ENCODE measurements around the gene ANXA6.

ANXA6 gene

DNA sequence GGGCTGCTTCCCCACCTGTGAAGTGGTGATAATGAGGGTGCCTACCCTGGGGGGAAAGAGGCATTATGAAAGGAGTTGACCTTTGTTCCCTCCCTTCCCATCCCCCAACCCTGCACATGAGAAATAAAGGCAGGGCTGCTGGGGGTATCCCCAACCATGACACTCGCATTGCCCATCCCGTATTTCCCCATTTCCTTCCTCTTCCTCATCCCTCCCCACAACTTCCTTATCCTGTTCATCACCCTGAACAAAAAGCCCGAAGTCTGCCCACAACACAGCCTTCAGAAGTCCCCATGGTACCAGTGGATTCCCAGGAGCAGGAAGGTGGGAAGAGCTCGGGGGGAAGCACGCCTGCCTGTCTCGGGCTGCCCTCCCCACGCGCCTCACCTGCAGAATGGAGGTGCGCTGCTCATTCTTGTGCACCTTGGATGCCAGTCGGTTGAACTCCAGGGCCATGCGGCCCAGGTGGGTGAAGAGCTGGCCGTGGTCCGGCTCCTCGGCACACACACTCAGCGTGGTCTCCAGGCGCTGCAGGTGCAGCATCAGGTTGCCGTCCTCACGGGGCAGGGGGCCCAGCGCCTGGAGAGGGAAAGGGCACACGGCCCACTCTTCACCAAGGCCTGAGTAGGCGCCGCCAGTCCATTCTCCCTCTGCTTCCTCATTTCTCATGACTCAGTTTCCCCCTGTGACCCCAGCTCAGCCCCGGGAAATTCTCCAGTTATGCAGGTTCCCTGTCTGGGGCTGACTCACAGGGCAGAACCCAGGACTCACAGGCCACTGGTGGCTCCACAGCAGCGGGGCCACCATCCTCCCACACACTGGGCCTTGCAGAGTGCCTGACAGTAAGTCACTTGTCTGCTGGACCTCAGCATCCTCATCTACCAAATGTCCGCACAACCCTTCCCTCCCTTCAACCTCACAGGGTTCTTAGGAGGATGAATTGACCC lies 100.9 kb downstream of the ANXA6 start:
- TF ChIP-seq, protein P1, sequence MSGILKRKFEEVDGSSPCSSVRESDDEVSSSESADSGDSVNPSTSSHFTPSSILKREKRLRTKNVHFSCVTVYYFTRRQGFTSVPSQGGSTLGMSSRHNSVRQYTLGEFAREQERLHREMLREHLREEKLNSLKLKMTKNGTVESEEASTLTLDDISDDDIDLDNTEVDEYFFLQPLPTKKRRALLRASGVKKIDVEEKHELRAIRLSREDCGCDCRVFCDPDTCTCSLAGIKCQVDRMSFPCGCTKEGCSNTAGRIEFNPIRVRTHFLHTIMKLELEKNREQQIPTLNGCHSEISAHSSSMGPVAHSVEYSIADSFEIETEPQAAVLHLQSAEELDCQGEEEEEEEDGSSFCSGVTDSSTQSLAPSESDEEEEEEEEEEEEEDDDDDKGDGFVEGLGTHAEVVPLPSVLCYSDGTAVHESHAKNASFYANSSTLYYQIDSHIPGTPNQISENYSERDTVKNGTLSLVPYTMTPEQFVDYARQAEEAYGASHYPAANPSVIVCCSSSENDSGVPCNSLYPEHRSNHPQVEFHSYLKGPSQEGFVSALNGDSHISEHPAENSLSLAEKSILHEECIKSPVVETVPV (CRISPR knock-in tag; IDR thresholded peaks at IDR 0.05): no peak
- TF ChIP-seq, protein P2, sequence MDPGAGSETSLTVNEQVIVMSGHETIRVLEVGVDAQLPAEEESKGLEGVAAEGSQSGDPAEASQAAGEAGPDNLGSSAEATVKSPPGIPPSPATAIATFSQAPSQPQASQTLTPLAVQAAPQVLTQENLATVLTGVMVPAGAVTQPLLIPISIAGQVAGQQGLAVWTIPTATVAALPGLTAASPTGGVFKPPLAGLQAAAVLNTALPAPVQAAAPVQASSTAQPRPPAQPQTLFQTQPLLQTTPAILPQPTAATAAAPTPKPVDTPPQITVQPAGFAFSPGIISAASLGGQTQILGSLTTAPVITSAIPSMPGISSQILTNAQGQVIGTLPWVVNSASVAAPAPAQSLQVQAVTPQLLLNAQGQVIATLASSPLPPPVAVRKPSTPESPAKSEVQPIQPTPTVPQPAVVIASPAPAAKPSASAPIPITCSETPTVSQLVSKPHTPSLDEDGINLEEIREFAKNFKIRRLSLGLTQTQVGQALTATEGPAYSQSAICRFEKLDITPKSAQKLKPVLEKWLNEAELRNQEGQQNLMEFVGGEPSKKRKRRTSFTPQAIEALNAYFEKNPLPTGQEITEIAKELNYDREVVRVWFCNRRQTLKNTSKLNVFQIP (CRISPR knock-in tag; IDR thresholded peaks at IDR 0.05; ENCODE audit: borderline replicate concordance, low read depth): no peak
- TF ChIP-seq ZNF70 (CRISPR knock-in tag; IDR thresholded peaks at IDR 0.05) (no peak), GLIS3 (CRISPR knock-in tag; IDR thresholded peaks at IDR 0.05) (no peak), PPARA (CRISPR knock-in tag; IDR thresholded peaks at IDR 0.05; ENCODE audit: borderline replicate concordance) (no peak), ESRRG (CRISPR knock-in tag; IDR thresholded peaks at IDR 0.05) (no peak), CSDC2 (CRISPR knock-in tag; IDR thresholded peaks at IDR 0.05) (no peak), OSR1 (CRISPR knock-in tag; IDR thresholded peaks at IDR 0.05) (no peak), ZFP30 (CRISPR knock-in tag; IDR thresholded peaks at IDR 0.05) (no peak), TCF4 (CRISPR knock-in tag; IDR thresholded peaks at IDR 0.05; ENCODE audit: borderline replicate concordance) (no peak), RARB (CRISPR knock-in tag; IDR thresholded peaks at IDR 0.05) (no peak), ZNF8 (CRISPR knock-in tag; IDR thresholded peaks at IDR 0.05) (no peak)
- TF ChIP-seq, protein P3, sequence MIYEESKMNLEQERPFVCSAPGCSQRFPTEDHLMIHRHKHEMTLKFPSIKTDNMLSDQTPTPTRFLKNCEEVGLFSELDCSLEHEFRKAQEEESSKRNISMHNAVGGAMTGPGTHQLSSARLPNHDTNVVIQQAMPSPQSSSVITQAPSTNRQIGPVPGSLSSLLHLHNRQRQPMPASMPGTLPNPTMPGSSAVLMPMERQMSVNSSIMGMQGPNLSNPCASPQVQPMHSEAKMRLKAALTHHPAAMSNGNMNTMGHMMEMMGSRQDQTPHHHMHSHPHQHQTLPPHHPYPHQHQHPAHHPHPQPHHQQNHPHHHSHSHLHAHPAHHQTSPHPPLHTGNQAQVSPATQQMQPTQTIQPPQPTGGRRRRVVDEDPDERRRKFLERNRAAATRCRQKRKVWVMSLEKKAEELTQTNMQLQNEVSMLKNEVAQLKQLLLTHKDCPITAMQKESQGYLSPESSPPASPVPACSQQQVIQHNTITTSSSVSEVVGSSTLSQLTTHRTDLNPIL (CRISPR knock-in tag; IDR thresholded peaks at IDR 0.05; ENCODE audit: low read depth): no peak
- ATAC-seq: no peak

DNA sequence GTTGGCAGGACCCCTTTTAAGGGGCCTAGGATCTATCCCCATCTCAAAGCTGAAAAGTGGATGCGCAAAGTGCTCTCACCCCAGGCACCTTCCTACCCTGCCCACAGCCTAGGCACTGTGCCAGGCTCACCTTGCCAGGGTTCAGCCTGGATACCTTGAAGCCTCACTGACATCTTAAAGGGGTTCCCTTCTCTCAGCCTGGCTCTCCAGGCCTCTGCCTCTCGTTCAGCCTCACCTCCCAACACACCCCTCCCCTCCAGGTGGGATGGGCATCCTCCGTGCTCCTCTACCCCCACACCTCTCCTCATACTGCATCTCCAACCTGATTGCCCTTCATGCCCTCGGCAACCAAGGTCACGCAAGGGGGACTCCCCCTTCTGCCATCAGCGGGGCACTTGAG lies 102.2 kb downstream of the ANXA6 start:
- TF ChIP-seq ZNF70 (CRISPR knock-in tag; IDR thresholded peaks at IDR 0.05): no peak
- TF ChIP-seq GLIS3 (CRISPR knock-in tag; IDR thresholded peaks at IDR 0.05): no peak
- TF ChIP-seq RARB (CRISPR knock-in tag; IDR thresholded peaks at IDR 0.05): no peak
- TF ChIP-seq ZNF565 (CRISPR knock-in tag; conservative IDR thresholded peaks at IDR 0.05; ENCODE audit: low read depth): no peak
- TF ChIP-seq BACH2 (CRISPR knock-in tag; IDR thresholded peaks at IDR 0.05; ENCODE audit: borderline replicate concordance): no peak
- no peak for TF ChIP-seq ESRRG (CRISPR knock-in tag; IDR thresholded peaks at IDR 0.05)
- no peak for TF ChIP-seq PPARA (CRISPR knock-in tag; IDR thresholded peaks at IDR 0.05; ENCODE audit: borderline replicate concordance)
- no peak for TF ChIP-seq ZNF8 (CRISPR knock-in tag; IDR thresholded peaks at IDR 0.05)
- TF ChIP-seq, protein P2 (CRISPR knock-in tag; IDR thresholded peaks at IDR 0.05; ENCODE audit: borderline replicate concordance, low read depth): no peak
- TF ChIP-seq, protein P3 (CRISPR knock-in tag; IDR thresholded peaks at IDR 0.05; ENCODE audit: low read depth): no peak
- TF ChIP-seq, protein P4, sequence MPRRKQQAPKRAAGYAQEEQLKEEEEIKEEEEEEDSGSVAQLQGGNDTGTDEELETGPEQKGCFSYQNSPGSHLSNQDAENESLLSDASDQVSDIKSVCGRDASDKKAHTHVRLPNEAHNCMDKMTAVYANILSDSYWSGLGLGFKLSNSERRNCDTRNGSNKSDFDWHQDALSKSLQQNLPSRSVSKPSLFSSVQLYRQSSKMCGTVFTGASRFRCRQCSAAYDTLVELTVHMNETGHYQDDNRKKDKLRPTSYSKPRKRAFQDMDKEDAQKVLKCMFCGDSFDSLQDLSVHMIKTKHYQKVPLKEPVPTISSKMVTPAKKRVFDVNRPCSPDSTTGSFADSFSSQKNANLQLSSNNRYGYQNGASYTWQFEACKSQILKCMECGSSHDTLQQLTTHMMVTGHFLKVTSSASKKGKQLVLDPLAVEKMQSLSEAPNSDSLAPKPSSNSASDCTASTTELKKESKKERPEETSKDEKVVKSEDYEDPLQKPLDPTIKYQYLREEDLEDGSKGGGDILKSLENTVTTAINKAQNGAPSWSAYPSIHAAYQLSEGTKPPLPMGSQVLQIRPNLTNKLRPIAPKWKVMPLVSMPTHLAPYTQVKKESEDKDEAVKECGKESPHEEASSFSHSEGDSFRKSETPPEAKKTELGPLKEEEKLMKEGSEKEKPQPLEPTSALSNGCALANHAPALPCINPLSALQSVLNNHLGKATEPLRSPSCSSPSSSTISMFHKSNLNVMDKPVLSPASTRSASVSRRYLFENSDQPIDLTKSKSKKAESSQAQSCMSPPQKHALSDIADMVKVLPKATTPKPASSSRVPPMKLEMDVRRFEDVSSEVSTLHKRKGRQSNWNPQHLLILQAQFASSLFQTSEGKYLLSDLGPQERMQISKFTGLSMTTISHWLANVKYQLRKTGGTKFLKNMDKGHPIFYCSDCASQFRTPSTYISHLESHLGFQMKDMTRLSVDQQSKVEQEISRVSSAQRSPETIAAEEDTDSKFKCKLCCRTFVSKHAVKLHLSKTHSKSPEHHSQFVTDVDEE (CRISPR knock-in tag; IDR thresholded peaks at IDR 0.05): no peak
- TF ChIP-seq, protein P1 (CRISPR knock-in tag; IDR thresholded peaks at IDR 0.05): no peak
- no peak for TF ChIP-seq TOX (CRISPR knock-in tag; IDR thresholded peaks at IDR 0.05; ENCODE audit: borderline replicate concordance)
- TF ChIP-seq CSDC2 (CRISPR knock-in tag; IDR thresholded peaks at IDR 0.05): no peak
- no peak for TF ChIP-seq ARNTL (CRISPR knock-in tag; IDR thresholded peaks at IDR 0.05; ENCODE audit: borderline replicate concordance, low read depth)
- TF ChIP-seq, protein P5, sequence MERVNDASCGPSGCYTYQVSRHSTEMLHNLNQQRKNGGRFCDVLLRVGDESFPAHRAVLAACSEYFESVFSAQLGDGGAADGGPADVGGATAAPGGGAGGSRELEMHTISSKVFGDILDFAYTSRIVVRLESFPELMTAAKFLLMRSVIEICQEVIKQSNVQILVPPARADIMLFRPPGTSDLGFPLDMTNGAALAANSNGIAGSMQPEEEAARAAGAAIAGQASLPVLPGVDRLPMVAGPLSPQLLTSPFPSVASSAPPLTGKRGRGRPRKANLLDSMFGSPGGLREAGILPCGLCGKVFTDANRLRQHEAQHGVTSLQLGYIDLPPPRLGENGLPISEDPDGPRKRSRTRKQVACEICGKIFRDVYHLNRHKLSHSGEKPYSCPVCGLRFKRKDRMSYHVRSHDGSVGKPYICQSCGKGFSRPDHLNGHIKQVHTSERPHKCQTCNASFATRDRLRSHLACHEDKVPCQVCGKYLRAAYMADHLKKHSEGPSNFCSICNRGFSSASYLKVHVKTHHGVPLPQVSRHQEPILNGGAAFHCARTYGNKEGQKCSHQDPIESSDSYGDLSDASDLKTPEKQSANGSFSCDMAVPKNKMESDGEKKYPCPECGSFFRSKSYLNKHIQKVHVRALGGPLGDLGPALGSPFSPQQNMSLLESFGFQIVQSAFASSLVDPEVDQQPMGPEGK (CRISPR knock-in tag; IDR thresholded peaks at IDR 0.05; ENCODE audit: borderline replicate concordance): no peak
- TF ChIP-seq SNAI2 (CRISPR knock-in tag; IDR thresholded peaks at IDR 0.05): no peak
- TF ChIP-seq ZFP30 (CRISPR knock-in tag; IDR thresholded peaks at IDR 0.05): no peak
- no peak for TF ChIP-seq OSR1 (CRISPR knock-in tag; IDR thresholded peaks at IDR 0.05)
- no peak for ATAC-seq

Measured in SK-N-SH treated with all-trans-retinoic acid at 6 μM for 48 hours (cell line).